Measurements from ENCODE around the gene GSDMA. TPM values are rescaled to one million over a fixed set of nuclear protein-coding genes. Genes with fewer than 3 reads are reported as not detected.

Gene GSDMA
- total RNA-seq, 1 donor from 2014 or later: not detected

- no peak for TF ChIP-seq CTCF (IDR thresholded peaks at IDR 0.05)
- ChIA-PET POLR2A (no interaction called here), CTCF (interaction anchor here (1.0 kb wide), 1 partner anchor 65 kb away, joined by 5 read pairs; no protein-coding TSS in a partner anchor)
- Mint-ChIP-seq H3K9me3 (no peaks in the 10 kb centered on the region), H3K27me3 (no peaks in the 10 kb centered on the region), H3K4me3 (no peak overlapping the region), H3K27ac (no peak overlapping the region), H3K4me1 (no peaks in the 10 kb centered on the region), H3K36me3 (ENCODE audit: low read depth) (peaks cover 71% of the 10 kb centered on the region)
- DNase-seq: no peak
- no peak for ATAC-seq (ENCODE audit: low read depth)
- intact Hi-C loops (cut with micrococcal nuclease): no loop called here
Observed at GRCh38 chr17:40021451-40021971, 58.7 kb downstream of the GSDMA start.

- H3K9me3 Mint-ChIP-seq: no peaks in the 10 kb centered on the region
- ChIA-PET POLR2A (interaction anchor here (0.6 kb wide), 1 partner anchor 124 kb away, joined by 6 read pairs; no protein-coding TSS in a partner anchor), CTCF (no interaction called here)
- H3K36me3 Mint-ChIP-seq (ENCODE audit: low read depth): peaks cover 79% of the 10 kb centered on the region
- no peak for TF ChIP-seq CTCF (IDR thresholded peaks at IDR 0.05)
- ATAC-seq (ENCODE audit: low read depth) (no peak), DNase-seq (no peak)
- intact Hi-C loops (cut with micrococcal nuclease): no loop called here
- no peak overlapping the region for H3K27ac Mint-ChIP-seq
- no peak overlapping the region for H3K4me3 Mint-ChIP-seq
- H3K4me1 Mint-ChIP-seq: no peaks in the 10 kb centered on the region
- no peaks in the 10 kb centered on the region for H3K27me3 Mint-ChIP-seq
Observed at GRCh38 chr17:40022497-40022896, 59.7 kb downstream of the GSDMA start.

GRCh38 chr17:40022961-40023541 lies 60.2 kb downstream of the GSDMA start:
- no peak for TF ChIP-seq CTCF (IDR thresholded peaks at IDR 0.05)
- ATAC-seq (ENCODE audit: low read depth) (no peak), DNase-seq (no peak)
- intact Hi-C loops (cut with micrococcal nuclease): no loop called here
- H3K4me1 Mint-ChIP-seq: no peaks in the 10 kb centered on the region
- ChIA-PET POLR2A (interaction anchor here (0.6 kb wide), 1 partner anchor 123 kb away, joined by 6 read pairs; no protein-coding TSS in a partner anchor), CTCF (no interaction called here)
- no peaks in the 10 kb centered on the region for H3K9me3 Mint-ChIP-seq
- no peaks in the 10 kb centered on the region for H3K27me3 Mint-ChIP-seq
- H3K36me3 Mint-ChIP-seq (ENCODE audit: low read depth): peaks cover 79% of the 10 kb centered on the region
- no peak overlapping the region for H3K4me3 Mint-ChIP-seq
- no peak overlapping the region for H3K27ac Mint-ChIP-seq

GRCh38 chr17:40023590-40024292 lies 60.9 kb downstream of the GSDMA start:
- intact Hi-C loops (cut with micrococcal nuclease): no loop called here
- H3K27ac Mint-ChIP-seq: no peak overlapping the region
- no peak for DNase-seq
- no peak overlapping the region for H3K4me3 Mint-ChIP-seq
- ChIA-PET POLR2A (no interaction called here), CTCF (interaction anchor here (1.1 kb wide), 1 partner anchor 168 kb away, joined by 3 read pairs; no protein-coding TSS in a partner anchor)
- H3K4me1 Mint-ChIP-seq: no peaks in the 10 kb centered on the region
- H3K36me3 Mint-ChIP-seq (ENCODE audit: low read depth): peaks cover 79% of the 10 kb centered on the region
- no peak for ATAC-seq (ENCODE audit: low read depth)
- H3K9me3 Mint-ChIP-seq: no peaks in the 10 kb centered on the region
- H3K27me3 Mint-ChIP-seq: no peaks in the 10 kb centered on the region
- TF ChIP-seq CTCF (IDR thresholded peaks at IDR 0.05): no peak

GRCh38 chr17:40024901-40025300 lies 62.1 kb downstream of the GSDMA start:
- no peak for TF ChIP-seq CTCF (IDR thresholded peaks at IDR 0.05)
- Mint-ChIP-seq H3K36me3 (ENCODE audit: low read depth) (peaks cover 80% of the 10 kb centered on the region), H3K27me3 (no peaks in the 10 kb centered on the region), H3K27ac (no peak overlapping the region), H3K4me1 (no peaks in the 10 kb centered on the region), H3K9me3 (no peaks in the 10 kb centered on the region), H3K4me3 (no peak overlapping the region)
- ATAC-seq (ENCODE audit: low read depth) (no peak), DNase-seq (no peak)
- POLR2A ChIA-PET: no interaction called here
- intact Hi-C loops (cut with micrococcal nuclease): no loop called here
- CTCF ChIA-PET: interaction anchor here (1.0 to 2.7 kb wide), 3 partner anchors 9 to 167 kb away, joined by 3 to 13 read pairs (median 3); partner anchors contain the start of gene CSF3

All from activated B cell treated with CpG ODN at 0.5 μM for 24 hours (primary cell).